Muscle of back (tissue), 13 donors: ENCODE measurements around the gene KIF4A. TPM values are rescaled to one million over a fixed set of nuclear protein-coding genes. Genes with fewer than 3 reads are reported as not detected.
"Not testable (repeated sequence)": the region's sequence is repeated elsewhere in the genome, so short reads cannot be mapped to it uniquely, and the experiment has no call there.

Experiments
- DNase-seq, 3 donors: peaks; one replicate each; pipeline versions ENCODE4 v3.0.0 to v3.0.0-alpha.2; 2013
- long read RNA-seq, 9 donors: transcript quantifications; one replicate each; lab custom pipeline, GENCODE V29; 2026
- polyA plus RNA-seq, 10 donors: library from polyadenylated mRNA; unstranded; fragments of 120-200 nt; gene quantifications; one replicate each; pipeline ENCODE4 v1.2.1, GENCODE V29; 2013; ENCODE audit not compliant: insufficient read length in 10 of 10

Gene KIF4A, protein sequence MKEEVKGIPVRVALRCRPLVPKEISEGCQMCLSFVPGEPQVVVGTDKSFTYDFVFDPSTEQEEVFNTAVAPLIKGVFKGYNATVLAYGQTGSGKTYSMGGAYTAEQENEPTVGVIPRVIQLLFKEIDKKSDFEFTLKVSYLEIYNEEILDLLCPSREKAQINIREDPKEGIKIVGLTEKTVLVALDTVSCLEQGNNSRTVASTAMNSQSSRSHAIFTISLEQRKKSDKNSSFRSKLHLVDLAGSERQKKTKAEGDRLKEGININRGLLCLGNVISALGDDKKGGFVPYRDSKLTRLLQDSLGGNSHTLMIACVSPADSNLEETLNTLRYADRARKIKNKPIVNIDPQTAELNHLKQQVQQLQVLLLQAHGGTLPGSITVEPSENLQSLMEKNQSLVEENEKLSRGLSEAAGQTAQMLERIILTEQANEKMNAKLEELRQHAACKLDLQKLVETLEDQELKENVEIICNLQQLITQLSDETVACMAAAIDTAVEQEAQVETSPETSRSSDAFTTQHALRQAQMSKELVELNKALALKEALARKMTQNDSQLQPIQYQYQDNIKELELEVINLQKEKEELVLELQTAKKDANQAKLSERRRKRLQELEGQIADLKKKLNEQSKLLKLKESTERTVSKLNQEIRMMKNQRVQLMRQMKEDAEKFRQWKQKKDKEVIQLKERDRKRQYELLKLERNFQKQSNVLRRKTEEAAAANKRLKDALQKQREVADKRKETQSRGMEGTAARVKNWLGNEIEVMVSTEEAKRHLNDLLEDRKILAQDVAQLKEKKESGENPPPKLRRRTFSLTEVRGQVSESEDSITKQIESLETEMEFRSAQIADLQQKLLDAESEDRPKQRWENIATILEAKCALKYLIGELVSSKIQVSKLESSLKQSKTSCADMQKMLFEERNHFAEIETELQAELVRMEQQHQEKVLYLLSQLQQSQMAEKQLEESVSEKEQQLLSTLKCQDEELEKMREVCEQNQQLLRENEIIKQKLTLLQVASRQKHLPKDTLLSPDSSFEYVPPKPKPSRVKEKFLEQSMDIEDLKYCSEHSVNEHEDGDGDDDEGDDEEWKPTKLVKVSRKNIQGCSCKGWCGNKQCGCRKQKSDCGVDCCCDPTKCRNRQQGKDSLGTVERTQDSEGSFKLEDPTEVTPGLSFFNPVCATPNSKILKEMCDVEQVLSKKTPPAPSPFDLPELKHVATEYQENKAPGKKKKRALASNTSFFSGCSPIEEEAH
- polyA plus RNA-seq, result 10 to 100 TPM in 1 of 10 donors, 1 to 10 TPM in 9; 5.2 to 13.3 (median 7.9) TPM
- long read RNA-seq, donor 1, result 0 reads
- long read RNA-seq, donor 2, result 0 reads
- long read RNA-seq, donor 3, result 0 reads
- long read RNA-seq, donor 4, result 0 reads
- long read RNA-seq, donor 5, result 0 reads
- long read RNA-seq, donor 6, result 0 reads
- long read RNA-seq, donor 7, result 0 reads
- long read RNA-seq, donor 8, result 0 reads
- long read RNA-seq, donor 9, result 0 reads

DNA sequence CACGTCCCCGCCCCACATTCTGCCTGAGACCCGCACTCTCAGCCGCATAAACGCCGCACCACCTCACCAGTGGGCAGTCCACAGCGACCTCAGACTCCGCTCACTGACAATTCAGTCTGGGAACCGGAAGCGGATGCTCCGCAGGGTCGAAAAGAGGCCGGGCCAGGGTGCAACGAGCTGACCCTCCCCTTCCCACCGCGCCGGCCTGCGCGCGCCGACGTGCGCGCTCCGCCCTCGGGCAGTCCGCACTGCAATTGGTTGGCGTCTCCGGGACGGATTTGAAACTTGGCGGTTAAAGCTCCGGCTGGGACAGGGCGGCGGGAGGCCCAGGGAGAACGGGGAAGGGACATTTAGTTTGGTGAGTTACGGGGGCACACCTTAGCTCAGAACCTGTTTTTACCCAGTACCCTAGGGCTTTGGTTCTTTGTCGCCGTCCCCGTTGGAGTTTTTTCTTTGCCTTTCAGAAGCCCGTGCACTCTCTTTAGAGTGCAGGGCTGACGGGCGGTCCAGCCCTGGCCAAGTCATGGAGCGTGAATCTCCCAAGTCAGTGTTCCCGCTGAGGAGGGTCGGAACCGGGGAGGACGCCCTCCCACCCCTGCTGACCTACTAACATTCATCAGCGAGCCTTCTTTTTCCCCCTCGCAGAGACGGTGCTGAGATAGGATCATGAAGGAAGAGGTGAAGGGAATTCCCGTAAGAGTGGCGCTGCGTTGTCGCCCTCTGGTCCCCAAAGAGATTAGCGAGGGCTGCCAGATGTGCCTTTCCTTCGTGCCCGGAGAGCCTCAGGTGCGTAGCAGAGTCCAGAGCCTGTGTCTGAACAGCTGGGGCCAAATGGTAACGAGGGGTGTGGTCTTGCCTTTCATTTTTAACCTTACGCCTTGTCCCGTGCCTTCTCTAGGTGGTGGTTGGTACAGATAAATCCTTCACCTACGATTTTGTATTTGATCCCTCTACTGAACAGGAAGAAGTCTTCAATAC, at the start of gene KIF4A, which contains the start of gene PDZD11:
KIF4A (plus strand) TSS at position 312 of the 978 bp plus-strand sequence; CDS start at position 667, 355 bp downstream.
PDZD11 (minus strand) TSS at position 135 of the 978 bp plus-strand sequence. CDS start 586 bp downstream, outside the sequence.
- DNase-seq, result peak; percentile 76 to 94 (median 89)

DNA sequence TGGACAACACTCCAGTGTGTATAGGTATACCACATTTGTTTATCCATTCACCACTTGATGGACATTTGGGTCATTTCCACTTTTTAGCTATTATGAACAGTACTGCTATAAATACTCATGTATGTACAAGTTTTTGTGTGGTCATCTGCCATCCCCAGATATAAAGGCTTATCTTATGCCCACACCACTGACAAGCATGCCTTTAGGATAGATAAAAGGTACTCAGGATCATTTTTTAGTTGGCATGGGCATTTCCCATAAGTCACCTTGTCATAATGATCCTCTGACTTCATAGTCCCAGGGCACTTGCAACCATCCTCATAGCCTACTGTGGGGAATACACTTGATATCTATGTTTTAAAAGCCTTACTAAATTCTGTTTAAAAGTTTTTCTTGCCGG, 49.2 kb upstream of the KIF4A start:
- DNase-seq, result no peak

DNA sequence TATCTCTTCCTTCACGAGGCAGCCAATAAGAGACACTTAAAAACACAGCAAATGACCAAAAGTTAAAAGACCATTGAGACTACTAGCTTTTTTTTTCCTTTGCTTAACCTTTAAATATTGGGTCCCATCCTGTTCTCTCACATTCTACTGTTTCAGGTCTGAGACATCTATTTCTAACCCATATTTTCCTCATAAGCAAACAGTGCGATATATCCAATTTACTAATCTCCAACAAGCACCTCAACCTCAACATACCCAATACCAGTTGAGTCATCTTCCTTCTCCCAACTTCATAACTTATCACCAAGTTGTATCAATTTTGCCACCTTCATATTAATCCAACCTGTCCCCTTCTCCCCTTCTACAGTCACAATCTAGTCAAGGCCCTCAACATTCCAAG, 48.4 kb upstream of the KIF4A start:
- no peak for DNase-seq

DNA sequence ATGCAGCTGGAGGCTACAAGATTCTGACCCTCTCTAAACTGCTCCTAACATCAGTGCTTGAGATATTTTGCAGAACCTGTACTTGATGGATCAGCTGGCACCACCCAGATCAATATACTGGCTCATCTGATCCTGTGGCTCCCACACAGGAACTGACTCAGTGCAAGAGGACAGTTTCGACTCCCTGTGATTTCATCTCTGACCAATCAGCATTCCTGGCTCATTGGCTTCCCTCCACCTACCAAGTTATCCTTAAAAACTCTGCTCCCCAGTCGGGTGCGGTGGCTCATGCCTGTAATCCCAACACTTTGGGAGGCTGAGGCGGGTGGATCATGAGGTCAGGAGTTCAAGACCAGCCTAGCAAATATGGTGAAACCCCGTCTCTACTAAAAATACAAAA, 46.3 kb upstream of the KIF4A start:
- not testable (repeated sequence) for DNase-seq

DNA sequence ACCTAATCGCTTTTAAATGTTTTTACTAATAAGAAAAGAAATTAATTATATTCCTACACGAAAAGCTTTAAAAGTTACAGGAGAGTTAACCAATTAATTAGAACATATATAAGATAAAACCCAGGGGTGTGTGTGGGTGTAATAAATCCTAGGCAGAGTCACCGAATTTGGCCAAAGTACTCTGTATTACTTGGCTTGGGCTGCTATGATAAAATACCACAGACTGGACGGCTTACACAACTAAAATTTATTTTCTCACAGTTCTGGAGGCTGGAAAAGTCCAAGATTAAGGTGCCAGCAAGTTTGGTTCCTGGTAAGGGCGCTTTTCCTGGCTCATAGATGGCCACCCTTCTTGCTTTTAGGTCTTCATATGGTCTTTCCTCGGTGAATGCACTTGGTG, 45.0 kb upstream of the KIF4A start:
- no peak for DNase-seq

DNA sequence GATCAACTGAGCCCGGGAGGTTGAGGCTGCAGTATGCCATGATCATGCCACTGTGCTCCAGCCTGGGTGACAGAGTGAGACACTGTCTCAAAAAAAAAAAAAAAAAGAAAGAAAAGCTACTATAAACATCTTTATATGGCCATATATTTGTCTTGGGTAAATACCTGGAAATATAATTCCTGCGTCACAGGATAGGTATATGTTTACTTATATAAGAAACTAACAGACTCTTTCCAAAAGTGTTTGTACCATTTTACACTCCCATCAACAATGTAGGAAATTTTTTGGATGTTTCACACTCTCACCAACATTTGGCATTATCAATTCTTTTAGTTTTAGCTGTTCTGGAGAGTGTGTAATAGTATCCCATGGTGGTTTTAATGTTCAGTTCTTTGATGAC, 42.7 kb upstream of the KIF4A start:
- DNase-seq, result no peak

DNA sequence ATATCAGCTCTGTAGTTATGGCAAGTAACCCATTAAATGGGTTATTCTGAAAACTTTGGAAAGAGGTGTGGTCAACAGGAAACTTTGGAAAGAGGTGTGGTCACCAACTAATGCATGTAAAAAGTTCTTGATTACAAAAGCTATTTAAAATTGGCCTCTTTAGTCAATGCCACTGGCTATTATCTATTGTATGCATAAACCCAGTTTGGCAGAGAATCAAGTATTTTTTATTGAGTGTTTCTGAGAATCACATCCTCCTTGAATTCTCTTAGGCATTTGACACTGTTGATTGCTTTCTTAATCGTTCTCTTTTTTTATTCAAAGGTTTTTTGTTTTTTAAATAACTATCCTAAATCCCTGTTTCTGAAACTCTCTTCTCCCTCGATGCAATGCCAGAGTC, 37.4 kb upstream of the KIF4A start:
- DNase-seq, result no peak

DNA sequence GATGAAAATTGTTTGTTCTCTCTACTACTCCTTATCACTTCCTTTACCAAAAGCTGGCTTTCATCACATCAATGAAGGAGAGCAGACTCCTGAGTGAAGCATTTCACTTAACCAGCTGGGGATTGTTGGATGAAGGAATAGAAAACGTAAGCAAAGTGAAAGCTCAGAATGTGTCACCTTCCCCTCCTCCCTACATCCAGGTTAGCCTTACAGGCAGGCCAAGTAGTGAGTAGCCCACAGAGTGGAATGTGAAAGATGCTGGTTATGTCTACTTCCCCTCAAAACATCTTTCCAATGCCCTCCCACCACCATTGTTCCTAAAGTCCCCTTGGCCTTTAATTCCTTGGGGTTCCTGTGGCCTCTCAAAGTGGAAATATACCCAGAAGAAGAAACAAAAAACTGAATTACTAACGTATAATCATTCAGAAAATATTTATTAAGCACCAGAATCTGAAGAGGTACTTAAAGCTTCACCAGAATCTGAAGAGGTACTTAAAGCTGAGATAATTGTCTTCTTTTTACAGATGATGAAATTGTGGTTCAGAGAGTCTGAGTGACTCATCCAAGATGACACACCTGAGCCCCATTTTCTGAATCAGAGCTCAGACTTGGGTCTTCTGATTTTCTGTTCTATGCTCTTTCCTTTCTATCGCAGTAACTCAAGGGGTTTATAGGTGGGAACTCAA, 36.4 kb upstream of the KIF4A start:
- no peak for DNase-seq

DNA sequence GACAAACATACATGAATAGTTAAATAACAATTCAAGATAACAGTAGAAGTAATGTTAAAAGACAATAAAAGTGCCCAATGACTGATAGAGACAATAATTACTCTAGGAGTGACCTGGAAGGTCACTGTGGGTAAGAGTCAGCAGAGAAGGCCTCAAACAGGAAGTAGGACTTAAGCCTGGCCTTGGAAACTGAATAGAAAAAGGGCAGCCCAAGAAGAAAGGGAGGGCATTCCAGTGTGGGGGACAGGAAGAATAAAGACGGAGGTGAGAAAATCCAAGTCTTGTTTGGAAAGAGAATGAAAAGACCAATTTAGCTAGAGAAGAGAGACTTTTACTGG, 35.9 kb upstream of the KIF4A start:
- DNase-seq, result no peak

DNA sequence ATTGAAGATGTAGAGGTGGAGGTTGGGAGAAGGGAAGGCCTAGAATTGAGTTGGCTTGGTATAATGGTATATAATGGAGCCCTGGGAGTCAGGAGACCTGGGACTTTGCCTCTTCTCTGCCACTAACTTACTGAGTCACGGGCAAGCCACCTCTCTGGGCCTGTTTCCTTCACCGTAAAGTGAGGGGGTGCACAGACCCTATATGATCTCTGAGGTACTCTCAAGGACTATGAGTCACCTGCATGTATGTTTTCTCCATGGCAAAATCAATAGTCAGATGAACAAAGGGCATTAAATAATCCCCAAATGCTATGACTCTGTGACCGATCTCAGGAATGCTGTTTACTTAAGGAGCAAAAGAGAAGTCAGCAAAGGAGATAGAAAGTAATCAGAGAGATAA, 35.0 kb upstream of the KIF4A start:
- no peak for DNase-seq

DNA sequence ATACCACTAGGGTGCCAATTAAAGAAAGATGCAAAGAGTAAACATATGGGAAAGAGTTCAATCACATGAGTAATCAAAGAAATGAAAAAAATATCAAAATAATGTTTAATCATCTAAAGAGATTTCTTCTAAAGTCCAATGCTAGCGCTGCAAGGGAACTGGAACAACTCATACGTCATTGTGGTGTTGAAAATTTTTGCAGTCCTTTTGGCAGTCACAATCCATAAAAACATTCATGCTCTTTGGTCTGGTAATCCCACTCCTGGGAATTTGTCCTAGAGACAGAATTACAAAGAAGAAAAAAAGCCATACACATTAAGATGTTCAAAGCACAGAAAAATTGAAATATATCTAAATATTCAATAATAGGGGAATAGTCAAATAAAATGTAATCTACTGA, 34.5 kb upstream of the KIF4A start:
- peak in 2 of 3 donors; percentile 7 to 10 for DNase-seq

DNA sequence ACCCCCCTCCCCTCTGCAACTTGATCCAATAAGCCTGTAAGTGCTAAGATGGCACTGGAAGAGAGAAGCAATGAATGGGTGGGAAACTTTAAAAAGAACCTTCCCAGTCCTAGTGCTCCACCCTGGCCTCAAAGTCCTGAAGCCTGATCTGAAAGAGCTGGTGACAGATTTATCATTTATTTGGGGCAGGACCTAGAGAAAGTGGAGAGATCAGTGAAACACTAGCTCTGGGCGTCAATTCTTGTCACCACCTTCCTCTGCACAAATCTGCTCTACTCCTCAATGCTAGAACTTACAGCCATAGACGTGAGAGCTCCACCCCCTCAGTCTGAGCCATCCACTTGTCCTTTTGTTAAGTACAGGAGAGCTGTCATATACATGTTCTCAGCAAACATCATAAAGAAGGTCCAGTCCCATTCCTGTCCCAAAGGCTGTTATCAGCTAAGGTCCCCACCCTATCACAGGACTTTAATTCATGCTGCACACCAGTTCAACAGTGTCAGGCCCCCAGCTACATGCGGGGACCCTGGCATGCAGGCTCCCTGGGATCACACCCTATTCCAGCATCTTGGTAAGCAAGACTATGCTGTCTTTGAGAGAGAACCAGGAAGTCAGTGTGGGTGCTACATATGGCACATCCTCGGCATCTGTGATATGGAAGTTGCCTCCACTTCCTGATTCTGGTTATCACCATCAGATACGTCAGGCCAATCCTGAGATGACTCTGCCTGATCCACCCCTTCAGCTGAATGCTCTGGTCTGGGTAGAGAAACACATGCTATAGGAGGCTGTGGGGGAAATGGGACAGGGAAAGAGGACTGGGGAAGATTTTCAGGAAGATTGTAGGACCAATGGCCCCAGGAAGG, 32.2 kb upstream of the KIF4A start:
- no peak for DNase-seq

DNA sequence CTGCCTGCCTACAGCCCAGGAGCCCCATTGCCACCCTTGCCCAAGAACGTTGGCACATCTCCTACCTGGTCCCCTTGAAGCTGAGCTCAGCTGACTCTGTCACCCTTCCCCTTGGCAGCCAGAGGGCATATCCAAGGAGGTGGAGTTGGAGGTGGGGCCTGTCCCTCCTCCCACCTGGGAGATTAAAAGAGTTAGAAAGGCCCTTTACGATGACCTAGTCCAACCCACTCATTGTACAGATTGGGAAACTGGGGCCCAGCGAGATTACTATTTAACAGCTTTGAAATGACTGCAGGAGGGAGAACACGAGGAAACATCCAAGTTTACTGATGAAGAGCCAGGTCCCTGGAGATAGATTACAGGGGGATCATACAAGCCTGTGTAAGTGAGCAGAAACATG, 29.8 kb upstream of the KIF4A start, which contains the start of gene P2RY4:
P2RY4 (minus strand) TSS at position 101 of the 400 bp plus-strand sequence. CDS start 580 bp downstream, outside the sequence.
- no peak for DNase-seq

DNA sequence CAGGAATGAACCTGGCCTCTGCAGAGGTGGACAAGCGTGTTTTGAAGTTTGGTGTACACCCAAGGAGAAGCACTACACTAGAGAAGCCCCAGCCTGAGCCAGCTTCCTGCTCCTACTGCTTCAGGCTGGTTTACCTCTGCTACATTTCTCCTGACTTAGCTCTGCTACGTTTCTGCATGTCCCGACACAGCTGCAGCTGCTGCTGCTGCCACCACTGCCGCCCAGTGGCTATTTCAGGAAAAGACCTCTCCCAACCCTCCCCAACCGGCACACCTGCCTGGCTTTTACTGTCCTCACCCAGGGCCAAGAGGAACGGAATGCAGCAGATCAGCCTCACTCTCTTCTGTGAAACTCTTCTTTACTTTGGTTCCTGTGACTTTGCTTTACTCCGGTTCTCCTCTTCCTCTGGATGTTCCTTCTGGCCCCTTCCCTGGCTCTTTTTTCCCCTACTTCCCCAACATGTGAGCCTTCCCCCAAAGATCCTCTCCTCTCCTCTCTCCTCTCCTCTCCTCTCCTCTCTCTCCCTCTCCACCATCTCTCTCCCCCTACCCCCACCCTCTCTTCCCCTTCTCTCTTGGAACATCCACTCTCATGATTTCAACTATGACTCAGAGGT, 26.8 kb upstream of the KIF4A start:
- DNase-seq, result peak; percentile 1 to 4 (median 1)

DNA sequence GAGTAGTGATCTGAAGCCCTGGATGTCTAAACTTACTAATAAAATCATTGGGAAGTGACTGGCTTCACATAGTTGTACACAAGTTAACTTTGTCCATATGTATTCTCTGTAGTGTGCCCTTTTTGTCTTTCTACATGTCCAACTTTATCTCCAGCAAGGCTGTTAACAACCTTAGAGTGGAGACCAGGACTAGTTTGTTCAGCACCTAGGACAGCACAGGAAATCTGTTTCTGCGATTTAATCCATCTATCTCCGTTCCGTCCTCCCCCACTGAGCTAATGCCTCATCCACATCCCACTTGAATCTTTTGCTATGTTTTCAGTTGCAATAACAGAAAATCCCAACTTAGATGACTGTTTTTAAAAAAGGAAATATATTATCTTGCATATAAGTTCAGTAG, 25.1 kb upstream of the KIF4A start:
- DNase-seq, result no peak

DNA sequence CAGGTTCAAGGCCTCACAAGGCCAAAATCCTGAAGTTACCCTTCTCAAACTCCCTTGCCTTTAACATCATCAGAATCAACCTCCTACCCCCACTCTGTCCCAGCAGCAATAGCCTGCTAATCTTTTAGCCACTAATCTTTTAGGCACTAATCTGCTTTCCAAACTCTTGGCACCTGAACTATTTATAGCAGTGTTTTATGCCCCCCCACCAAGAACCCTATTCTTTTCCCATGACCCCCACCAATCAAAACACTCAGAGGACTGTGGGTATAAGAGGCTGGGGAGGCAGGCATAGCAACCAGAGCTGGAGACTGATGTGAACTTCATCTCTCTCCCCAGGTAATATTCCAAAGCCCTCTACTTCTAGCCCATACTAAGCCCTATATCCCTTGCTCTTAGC, 21.9 kb upstream of the KIF4A start, which contains the start of gene ARR3:
ARR3 (plus strand) TSS at position 301 of the 400 bp plus-strand sequence. CDS start 1,052 bp downstream, outside the sequence.
- no peak for DNase-seq

DNA sequence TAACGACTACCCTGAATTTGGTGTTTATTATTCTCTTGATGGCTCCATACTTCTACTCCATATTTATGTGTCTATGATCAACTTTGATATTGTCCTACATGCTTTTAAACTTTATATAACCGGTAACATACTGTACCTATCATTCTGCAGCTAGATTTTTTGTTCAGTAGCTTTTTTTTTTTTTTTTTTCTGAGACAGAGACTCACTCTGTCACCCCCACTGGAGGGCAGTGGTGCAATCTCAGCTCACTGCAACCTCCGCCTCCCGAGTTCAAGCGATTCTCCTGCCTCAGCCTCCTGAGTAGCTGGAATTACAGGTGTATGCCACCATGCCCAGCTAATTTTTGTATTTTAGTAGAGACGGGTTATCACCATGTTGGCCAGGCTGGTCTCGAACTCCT, 15.9 kb upstream of the KIF4A start:
- DNase-seq, result not testable (repeated sequence)

DNA sequence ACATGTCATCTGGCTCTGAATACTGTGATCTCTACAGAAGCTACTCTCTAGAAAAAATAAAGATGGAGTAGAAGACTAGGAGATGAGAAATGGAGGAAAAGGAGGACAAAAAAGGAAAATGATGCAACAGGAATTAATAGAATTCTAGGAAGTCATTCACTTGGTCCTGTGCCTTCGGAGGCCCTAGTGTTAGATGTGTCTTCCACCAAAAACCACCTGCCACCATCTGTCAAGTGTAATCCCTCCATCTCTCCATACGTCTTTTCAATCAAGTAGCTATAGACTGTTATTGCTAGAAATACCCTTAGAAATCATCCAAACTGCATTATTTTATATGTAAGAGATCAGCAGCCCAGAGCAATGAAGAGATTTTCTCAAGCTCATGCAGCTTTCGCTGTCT, 10.8 kb upstream of the KIF4A start:
- no peak for DNase-seq
